ENCODE data around the gene HOXB9.

The HOXB9 gene

DNA sequence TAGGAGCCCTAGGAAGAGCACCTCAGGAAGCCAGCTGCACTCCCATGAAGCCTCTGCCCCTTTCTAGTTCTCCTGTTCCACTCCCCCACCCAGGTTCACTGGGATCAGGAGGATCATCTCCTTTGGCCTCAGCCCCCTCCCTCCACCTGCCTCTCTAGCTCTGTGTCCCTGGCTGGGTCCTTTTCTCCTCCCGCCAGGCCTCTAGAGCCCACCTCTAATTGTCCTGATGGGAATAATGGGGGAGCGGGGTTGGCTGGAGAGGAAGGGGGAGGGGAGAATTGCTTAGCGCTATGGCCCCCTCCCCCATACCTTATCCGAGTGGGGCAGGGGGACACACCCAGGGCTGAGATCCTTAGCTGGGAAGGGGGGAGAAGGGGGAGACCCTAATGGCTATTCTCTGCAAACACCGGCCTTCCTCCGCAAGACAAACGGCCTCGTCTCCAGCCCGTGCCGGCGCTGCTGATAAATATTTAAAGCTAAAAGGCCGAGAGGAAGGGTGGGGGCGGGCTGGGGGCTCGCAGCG, 16.3 kb downstream of the HOXB9 start:
- no peak for TF ChIP-seq TCF4 (CRISPR knock-in tag; IDR thresholded peaks at IDR 0.05; ENCODE audit: borderline replicate concordance)
- TF ChIP-seq, protein P1, sequence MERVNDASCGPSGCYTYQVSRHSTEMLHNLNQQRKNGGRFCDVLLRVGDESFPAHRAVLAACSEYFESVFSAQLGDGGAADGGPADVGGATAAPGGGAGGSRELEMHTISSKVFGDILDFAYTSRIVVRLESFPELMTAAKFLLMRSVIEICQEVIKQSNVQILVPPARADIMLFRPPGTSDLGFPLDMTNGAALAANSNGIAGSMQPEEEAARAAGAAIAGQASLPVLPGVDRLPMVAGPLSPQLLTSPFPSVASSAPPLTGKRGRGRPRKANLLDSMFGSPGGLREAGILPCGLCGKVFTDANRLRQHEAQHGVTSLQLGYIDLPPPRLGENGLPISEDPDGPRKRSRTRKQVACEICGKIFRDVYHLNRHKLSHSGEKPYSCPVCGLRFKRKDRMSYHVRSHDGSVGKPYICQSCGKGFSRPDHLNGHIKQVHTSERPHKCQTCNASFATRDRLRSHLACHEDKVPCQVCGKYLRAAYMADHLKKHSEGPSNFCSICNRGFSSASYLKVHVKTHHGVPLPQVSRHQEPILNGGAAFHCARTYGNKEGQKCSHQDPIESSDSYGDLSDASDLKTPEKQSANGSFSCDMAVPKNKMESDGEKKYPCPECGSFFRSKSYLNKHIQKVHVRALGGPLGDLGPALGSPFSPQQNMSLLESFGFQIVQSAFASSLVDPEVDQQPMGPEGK (CRISPR knock-in tag; IDR thresholded peaks at IDR 0.05; ENCODE audit: borderline replicate concordance), result no peak
- no peak for ATAC-seq

- no peak for TF ChIP-seq BACH2 (CRISPR knock-in tag; IDR thresholded peaks at IDR 0.05; ENCODE audit: borderline replicate concordance)
- TF ChIP-seq TOX (CRISPR knock-in tag; IDR thresholded peaks at IDR 0.05; ENCODE audit: borderline replicate concordance), result no peak
- TF ChIP-seq PPARA (CRISPR knock-in tag; IDR thresholded peaks at IDR 0.05; ENCODE audit: borderline replicate concordance), result no peak
- TF ChIP-seq ZNF8 (CRISPR knock-in tag; IDR thresholded peaks at IDR 0.05), result no peak
- TF ChIP-seq ZNF565 (CRISPR knock-in tag; conservative IDR thresholded peaks at IDR 0.05; ENCODE audit: low read depth), result no peak
- no peak for TF ChIP-seq ARNTL (CRISPR knock-in tag; IDR thresholded peaks at IDR 0.05; ENCODE audit: borderline replicate concordance, low read depth)
- no peak for TF ChIP-seq ISL1 (CRISPR knock-in tag; IDR thresholded peaks at IDR 0.05)
- no peak for TF ChIP-seq TSHZ2 (CRISPR knock-in tag; IDR thresholded peaks at IDR 0.05)
- no peak for ATAC-seq
Measured at GRCh38 chr17:48609033-48609432, 17.1 kb downstream of the HOXB9 start.

GRCh38 chr17:48608494-48608834, 17.7 kb downstream of the HOXB9 start:
- TF ChIP-seq, protein P2, sequence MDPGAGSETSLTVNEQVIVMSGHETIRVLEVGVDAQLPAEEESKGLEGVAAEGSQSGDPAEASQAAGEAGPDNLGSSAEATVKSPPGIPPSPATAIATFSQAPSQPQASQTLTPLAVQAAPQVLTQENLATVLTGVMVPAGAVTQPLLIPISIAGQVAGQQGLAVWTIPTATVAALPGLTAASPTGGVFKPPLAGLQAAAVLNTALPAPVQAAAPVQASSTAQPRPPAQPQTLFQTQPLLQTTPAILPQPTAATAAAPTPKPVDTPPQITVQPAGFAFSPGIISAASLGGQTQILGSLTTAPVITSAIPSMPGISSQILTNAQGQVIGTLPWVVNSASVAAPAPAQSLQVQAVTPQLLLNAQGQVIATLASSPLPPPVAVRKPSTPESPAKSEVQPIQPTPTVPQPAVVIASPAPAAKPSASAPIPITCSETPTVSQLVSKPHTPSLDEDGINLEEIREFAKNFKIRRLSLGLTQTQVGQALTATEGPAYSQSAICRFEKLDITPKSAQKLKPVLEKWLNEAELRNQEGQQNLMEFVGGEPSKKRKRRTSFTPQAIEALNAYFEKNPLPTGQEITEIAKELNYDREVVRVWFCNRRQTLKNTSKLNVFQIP (CRISPR knock-in tag; IDR thresholded peaks at IDR 0.05; ENCODE audit: borderline replicate concordance, low read depth), result no peak
- TF ChIP-seq ARNTL (CRISPR knock-in tag; IDR thresholded peaks at IDR 0.05; ENCODE audit: borderline replicate concordance, low read depth) (no peak), TCF4 (CRISPR knock-in tag; IDR thresholded peaks at IDR 0.05; ENCODE audit: borderline replicate concordance) (no peak), GLIS3 (CRISPR knock-in tag; IDR thresholded peaks at IDR 0.05) (no peak), ZNF70 (CRISPR knock-in tag; IDR thresholded peaks at IDR 0.05) (no peak), CSDC2 (CRISPR knock-in tag; IDR thresholded peaks at IDR 0.05) (no peak), ZFP3 (CRISPR knock-in tag; IDR thresholded peaks at IDR 0.05) (no peak), TOX (CRISPR knock-in tag; IDR thresholded peaks at IDR 0.05; ENCODE audit: borderline replicate concordance) (no peak), CREB5 (CRISPR knock-in tag; IDR thresholded peaks at IDR 0.05; ENCODE audit: low read depth) (no peak), ZFP30 (CRISPR knock-in tag; IDR thresholded peaks at IDR 0.05) (no peak), ISL1 (CRISPR knock-in tag; IDR thresholded peaks at IDR 0.05) (no peak)
- TF ChIP-seq, protein P1 (CRISPR knock-in tag; IDR thresholded peaks at IDR 0.05; ENCODE audit: borderline replicate concordance), result no peak
- no peak for ATAC-seq

- TF ChIP-seq, protein P2 (CRISPR knock-in tag; IDR thresholded peaks at IDR 0.05; ENCODE audit: borderline replicate concordance, low read depth), result no peak
- TF ChIP-seq TCF4 (CRISPR knock-in tag; IDR thresholded peaks at IDR 0.05; ENCODE audit: borderline replicate concordance) (no peak), ARNTL (CRISPR knock-in tag; IDR thresholded peaks at IDR 0.05; ENCODE audit: borderline replicate concordance, low read depth) (no peak), ZNF8 (CRISPR knock-in tag; IDR thresholded peaks at IDR 0.05) (no peak), CSDC2 (CRISPR knock-in tag; IDR thresholded peaks at IDR 0.05) (no peak), RARB (CRISPR knock-in tag; IDR thresholded peaks at IDR 0.05) (no peak), PPARA (CRISPR knock-in tag; IDR thresholded peaks at IDR 0.05; ENCODE audit: borderline replicate concordance) (no peak), ZFP30 (CRISPR knock-in tag; IDR thresholded peaks at IDR 0.05) (no peak), ESRRG (CRISPR knock-in tag; IDR thresholded peaks at IDR 0.05) (no peak), ZC3H10 (CRISPR knock-in tag; IDR thresholded peaks at IDR 0.05) (no peak), ZNF70 (CRISPR knock-in tag; IDR thresholded peaks at IDR 0.05) (no peak)
- TF ChIP-seq, protein P1 (CRISPR knock-in tag; IDR thresholded peaks at IDR 0.05; ENCODE audit: borderline replicate concordance), result no peak
- ATAC-seq, result no peak
Measured at GRCh38 chr17:48606892-48607614, 19.1 kb downstream of the HOXB9 start.

Measured in SK-N-SH treated with all-trans-retinoic acid at 6 μM for 48 hours (cell line).